ENCODE data around the gene MZB1.
A peak's percentile ranks its signal among the peaks of the same experiment; 100 is the strongest.
"Not testable (repeated sequence)": the region's sequence is repeated elsewhere in the genome, so short reads cannot be mapped to it uniquely, and the experiment has no call there.

MZB1 gene

DNA sequence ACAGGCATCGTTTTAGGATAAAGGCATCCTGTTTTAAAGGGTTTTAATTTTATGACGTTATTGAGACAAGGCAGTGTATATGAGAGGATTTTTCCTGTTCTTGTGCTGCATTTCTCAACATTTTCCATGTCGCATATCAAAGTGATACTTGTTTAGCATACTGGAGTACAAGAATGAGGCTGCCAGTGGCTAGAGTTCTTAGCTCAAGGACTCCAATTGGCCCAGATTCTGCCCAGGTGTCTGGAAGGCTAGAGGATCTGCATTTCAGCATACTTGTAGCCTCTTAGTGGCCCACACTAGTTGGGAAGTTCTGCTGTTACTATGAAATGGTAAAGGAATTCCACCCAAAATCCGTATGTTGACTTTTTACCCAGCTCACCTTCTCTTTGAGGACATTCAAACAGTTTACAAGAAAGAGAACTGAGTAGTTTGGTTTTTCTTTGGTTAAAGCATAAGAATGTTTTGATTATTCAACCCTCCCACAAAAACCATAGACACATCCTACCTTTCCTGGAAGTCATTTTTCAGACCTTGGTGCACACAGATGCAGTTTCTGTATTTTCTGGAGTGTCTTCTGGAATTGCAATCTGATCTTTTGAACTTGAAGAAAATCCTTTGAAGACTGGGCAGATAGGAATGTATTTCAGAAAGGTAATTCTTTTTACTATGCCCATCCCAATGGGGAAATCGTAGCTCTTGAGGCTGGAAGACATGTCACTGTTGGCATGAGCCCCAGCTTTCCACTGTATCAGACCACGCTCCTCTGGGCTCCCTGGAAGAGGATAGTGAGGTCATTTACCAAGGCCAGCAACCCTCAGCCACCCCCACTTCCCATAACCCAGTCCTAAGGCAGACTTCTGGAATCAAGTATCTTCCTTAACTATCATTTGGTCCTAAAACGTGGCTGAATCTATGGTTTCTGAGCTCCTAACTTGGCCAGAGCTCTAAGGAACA lies 18.0 kb downstream of the MZB1 start:
- DNase-seq, result no peak

DNA sequence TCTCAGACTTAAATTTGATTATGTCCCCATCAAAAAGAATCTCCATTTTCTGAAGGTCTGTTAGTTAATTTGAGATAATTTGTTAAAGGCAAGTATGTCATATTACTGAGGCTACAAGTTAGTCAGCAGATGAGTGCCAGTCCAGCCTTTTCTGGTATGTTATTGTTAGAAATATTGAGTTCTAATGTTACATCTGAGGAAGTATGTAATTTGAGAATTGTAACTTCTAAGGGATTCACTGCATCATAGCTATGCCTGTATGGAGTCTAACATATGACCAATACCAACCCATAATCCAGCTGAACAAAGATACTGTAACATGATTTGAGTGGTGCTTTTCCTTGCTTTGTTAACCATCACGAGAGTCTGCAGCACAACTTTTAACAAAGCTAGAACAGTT lies 20.5 kb downstream of the MZB1 start:
- no peak for DNase-seq

DNA sequence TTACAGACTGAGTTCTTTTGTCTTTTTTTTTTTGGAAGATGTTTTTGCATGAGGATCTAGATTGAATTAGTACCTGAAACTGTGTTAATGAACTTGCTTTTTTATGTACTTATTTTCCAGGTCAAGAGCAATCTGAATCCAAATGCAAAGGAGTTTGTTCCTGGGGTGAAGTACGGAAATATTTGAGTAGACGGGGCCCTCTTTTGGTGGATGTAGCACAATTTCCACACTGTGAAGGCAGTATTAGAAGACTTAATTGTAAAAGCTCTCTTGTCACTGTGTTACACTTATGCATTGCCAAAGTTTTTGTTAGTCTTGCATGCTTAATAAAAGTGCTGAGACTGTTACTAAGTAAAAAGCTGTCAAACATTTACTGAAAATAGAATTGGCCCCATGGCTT lies 21.1 kb downstream of the MZB1 start:
- peak in 1 of 3 experiments; percentile 5 for DNase-seq

DNA sequence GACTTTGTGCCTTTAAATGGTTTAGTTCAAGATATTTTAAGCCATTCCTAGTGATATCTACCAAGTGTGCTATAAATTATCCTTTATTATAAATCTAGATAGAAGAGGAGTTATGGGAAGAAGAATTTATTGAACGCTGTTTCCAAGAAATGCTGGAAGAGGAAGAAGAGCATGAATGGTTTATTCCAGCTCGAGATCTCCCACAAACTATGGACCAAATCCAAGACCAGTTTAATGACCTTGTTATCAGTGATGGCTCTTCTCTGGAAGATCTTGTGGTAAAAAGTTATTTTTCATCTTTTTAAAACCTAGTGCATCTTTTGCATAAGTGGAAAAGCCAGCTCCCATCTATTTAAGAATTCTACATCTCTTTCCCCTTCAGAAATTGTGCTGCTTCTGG lies 25.2 kb downstream of the MZB1 start:
- no peak for DNase-seq

DNA sequence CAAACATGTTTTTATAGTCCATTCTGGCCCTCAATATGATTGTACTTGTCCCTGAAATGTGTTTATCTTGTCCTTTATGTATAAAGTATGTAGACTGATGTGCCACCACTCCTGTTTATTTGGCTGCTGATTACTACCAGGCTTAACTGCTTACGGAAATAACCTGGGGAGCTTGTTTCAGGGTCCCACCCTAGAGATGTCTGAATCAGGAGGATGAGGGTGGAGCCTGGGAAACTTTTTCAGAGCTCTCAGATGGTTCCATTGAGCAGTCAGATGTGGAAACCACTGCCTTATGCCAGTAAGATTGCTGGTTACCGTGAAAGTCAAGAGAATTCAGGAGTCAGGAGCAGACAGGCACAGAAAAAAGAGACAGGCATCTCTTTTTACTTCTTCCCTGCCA lies 25.8 kb downstream of the MZB1 start:
- DNase-seq, result no peak

DNA sequence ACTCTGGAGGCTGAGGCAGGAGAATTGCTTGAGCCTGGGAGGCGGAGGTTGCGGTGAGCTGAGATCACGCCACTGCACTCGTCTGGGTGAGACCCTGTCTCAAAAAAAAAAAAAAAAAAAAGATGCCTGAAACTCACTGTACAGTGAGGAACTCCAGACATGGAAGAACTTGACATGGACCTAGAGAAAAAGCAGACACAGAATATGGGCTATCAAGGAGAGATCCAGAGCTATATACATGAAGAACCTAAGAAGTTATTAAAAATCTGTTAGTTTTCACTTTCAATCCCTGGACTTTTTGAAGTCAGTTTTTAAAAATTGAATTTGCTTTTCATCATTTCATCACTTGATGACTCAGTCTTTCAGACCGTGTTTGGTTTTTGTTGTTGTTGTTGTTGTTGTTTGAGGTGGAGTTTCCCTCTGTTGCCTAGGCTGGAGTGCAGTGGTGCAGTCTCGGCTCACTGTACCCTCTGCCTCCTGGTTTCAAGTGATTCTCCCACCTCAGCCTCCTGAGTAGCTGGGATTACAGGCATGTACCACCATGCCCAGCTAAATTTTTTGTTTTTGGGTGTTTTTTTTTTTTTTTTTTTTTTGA lies 27.8 kb downstream of the MZB1 start:
- DNase-seq, result no peak

DNA sequence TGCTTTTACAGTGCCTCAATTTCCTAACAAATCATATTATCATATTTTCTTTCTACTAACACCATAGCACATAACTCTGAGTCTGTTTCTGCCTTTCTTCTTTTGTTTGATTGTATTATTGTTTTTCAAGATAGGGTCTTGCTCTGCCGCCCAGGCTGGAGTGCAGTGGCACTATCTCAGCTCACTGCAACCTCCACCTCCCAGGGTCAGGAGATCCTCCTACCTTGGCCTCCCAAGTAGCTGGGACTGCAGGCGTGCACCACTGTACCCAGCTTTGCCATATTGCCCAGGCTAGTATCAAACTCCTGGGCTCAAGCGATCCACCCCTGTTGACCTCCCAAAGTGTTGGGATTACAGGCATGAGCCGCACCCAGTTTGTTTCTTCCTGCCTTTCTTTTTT lies 29.3 kb downstream of the MZB1 start:
- no peak for DNase-seq

DNA sequence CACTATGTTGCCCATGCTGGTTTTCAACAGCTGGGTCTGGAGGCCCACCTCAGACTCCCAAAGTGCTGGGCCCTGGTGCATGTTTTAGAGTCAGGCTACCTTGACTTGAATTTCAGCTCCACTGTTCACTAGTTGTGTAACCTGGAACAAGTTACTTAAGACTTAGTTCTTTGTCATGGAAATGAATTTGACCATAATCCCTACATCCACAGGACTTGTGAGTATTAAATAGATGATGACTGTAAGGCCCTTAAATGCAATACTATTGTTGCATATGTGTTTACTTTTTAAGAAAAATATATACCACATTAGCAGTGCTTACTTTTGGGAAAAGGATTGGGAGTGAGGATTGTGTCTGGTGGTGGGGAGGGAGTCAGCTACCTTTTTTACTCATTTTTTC lies 31.6 kb downstream of the MZB1 start:
- DNase-seq, result no peak

DNA sequence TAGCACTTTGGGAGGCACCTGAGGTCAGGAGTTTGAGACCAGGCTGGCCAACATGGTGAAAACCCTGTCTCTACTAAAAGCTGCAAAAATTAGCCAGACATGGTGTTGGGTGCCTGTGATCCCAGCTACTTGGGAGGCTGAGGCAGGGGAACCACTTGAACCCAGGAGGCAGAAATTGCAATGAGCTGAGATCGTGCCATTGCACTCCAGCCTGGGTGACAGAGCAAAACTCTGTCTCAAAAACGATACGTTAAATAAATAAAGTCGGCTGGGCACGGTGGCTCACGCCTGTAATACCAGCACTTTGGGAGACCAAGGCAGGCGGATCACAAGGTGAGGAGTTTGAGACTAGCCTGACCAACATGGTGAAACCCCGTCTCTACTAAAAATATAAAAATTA lies 33.8 kb downstream of the MZB1 start:
- DNase-seq, result not testable (repeated sequence)

DNA sequence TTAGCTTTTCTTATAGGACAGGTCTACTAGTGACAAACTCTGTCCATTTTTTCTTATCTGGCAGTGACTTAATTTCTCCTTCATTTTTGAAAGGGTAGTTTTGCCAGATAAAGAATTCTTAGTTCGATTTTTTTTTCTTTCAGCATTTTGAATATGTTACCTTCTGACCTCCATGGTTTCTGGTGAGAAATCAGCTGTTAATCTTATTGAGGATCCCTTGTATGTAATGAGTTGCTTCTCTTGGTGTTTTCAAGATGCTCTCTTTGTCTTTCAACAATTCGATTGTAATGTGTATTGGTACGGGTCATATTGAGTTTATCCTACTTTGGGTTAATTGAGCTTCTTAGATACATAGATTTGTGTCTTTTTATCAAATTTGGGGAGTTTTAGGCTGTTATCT lies 35.5 kb downstream of the MZB1 start:
- DNase-seq, result no peak

DNA sequence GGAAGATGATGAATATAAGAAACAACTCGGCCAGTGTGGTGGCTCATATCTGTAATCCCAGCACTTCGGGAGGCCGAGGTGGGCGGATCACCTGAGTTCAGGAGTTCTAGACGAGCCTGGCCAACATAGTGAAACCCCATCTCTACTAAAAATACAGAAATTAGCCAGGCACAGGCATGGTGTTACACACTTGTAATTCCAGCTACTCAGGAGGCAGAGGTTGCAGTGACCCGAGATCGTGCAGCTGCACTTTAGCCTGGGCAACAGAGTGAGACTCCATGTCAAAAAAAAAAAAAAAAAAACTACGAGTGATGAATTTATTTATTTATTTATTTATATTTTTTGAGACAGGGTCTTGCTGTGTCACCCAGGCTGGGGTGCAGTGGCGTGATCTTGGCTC lies 41.9 kb downstream of the MZB1 start:
- DNase-seq, result not testable (repeated sequence)

DNA sequence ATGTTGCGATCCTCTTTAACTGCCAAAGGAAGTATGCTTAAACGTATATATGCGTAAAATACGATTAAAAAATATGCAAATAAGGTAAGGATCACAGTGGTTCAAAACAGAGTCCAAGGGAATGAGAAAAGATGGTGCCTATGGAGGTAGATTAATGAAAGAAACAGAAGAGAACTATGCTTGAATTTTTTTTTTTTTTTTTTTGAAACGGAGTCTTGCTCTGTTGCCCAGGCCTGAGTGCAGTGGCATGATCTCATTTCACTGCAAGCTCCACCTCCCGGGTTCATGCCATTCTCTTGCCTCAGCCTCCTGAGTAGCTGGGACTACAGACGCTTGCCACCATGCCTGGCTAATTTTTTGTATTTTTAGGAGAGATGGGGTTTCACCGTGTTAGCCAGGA lies 44.3 kb downstream of the MZB1 start:
- not testable (repeated sequence) for DNase-seq

DNA sequence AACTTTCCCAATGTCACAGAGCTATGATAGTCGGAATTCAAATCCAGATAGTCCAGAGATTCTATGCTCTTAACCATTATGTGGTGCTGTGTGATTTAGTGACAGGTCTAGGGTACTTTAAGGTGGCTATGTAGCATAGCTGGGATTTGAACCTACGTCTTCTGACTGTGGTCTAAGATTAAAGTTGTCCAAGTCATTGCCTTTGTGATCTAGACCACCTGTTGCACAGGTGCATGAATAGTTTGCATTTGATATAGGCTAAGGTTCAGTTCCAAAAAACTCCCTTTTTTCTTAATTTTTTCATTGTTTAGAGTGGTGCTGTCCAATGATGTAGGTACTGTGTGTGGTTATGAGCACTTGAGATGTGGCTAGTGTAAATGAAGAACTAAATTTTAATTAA lies 45.5 kb downstream of the MZB1 start:
- DNase-seq, result no peak

DNA sequence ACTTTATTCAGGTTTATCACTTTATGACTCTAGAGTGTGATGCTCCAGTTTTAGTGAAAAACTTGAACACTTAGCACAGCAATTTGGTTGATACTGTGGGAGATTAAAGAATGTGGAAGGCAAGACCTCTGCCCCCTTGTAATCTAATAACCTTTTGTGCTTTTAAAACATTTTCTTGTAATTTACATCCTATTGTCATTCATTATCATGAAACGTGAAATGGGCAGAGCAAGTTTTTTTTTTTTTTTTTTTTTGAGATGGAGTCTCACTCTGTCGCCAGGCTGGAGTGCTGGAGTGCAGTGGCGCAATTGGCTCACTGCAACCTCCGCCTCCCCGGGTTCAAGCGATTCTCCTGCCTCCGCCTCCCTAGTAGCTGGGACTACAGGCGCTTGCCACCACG lies 46.2 kb downstream of the MZB1 start:
- no peak for DNase-seq

DNA sequence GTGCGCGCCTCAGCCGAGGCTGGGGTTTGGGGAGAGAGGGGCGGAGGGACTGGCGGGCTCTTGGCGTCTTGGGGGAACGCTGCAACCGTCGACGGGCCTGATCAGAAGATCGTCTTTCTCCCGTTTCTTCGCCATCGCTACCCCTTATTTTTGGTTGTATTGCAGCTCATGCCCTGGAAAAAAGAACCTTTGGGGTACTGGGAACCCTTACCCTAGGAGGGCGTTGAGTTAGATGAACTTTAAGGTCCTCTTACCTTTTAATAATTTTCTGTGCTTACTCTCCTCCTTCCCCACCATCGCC lies 47.3 kb downstream of the MZB1 start:
- DNase-seq, result no peak

DNA sequence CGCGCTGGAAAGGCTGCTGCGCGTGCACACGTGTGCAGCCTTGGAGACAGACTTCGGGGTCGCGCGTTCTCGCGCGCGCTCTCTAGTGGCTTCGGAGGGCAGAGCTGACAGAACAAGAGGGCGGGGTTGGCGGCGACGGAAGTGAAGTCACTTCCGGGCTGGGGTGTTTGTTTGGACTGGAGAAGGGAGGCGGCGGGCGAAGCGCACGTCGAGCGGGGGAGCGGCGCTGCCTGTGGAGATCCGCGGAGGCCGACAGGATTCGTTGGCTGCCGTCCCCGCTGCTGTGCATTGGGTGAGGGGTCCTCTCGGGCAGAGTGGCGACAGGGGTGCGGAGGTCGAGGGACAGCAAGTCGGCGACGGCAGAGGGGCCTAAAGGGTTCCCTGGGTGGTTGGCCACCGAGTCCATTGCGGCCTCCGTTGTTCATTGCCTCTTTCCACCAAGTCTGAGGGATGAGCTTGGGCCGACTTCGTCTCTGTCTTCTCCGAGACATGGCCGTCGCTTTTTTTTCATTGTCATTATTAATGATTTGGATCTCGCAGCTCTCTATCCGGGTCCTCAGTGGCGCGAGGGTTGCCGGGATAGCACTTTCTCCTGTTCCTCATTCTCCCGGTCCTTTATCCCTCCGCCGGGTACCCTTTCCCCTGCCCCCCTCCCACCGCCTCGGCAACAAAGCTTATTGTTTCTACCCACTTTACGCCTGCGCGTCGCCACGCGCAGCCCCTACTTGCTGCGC lies 47.9 kb downstream of the MZB1 start, which contains the start of gene PAIP2:
Gene PAIP2 (plus strand): TSS at position 166 of the 734 bp plus-strand sequence. CDS start 21,931 bp downstream, outside the sequence.
- peak; percentile 92 to 95 (median 95) for DNase-seq

DNA sequence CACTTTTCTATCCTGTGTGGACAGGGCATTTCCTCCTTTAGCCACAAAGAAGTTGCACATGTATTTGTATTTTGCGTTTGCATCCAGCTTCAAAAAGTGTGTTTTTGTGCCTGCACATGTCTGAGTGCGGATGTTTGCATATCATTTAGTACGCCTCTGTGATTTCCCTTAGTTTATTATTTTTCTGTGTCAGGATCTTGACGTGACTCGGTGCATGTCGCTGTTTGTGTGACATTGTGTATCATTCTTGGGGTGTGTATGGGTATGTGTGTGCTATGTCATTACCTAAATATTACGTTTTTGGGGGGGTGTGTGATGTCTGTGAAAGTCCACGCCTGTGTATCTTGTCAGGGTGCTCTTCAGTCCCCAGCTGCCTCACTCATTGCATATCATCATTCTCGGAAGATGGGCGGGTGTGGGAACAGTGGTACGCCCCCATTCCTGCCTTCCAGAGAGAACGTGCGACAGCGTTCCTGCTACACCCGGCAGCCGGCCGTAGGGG lies 48.5 kb downstream of the MZB1 start:
- no peak for DNase-seq

DNA sequence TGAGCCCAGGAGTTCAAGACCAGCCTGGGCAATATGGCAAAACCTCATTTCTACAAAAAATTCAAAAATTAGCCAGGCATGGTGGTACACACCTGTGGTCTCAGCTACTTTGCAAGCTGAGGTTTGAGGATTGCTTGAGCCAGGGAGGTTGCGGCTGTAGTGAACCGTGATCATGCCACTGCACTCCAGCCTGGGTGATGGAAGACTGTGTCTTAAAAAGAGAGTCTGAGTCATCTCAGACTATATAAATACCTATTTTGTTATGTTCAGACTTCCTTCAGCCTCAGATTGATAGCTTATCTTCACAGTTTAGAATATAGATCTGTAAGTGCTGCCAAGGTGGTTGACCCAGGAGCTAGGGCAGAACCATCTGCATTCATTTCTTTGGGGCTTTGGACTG lies 49.7 kb downstream of the MZB1 start:
- DNase-seq, result no peak

Measured in NCI-H1417 (cell line).